Panc1 (cell line): Measurements from ENCODE around the gene SFPQ.

Experiments used
- POLR2AphosphoS5 ChIP-seq: IDR thresholded peaks from 2 replicates; pipeline ENCODE4 v1.6.1; 2012; ENCODE audit warnings: mild to moderate bottlenecking, low read depth, low read length, moderate library complexity
- SIN3A ChIP-seq: IDR thresholded peaks from 2 replicates; pipeline ENCODE4 v1.6.1; 2012; ENCODE audit warnings: low read depth, mild to moderate bottlenecking, low read length, moderate library complexity, borderline replicate concordance; ENCODE audit not compliant: insufficient read depth
- TCF7L2 ChIP-seq: IDR thresholded peaks from 2 replicates; pipeline ENCODE4 v1.6.1; 2011; ENCODE audit warnings: mild to moderate bottlenecking, low read depth, low read length, inconsistent platforms
- TF ChIP-seq, protein P1 (sequence below): fragments of 450-650 bp; IDR thresholded peaks from 2 replicates; pipeline ENCODE4 v1.5.1; 2017; ENCODE audit warnings: mild to moderate bottlenecking
- TF ChIP-seq, protein P2 (sequence below), 2 experiments: IDR thresholded peaks; 2 replicates each; pipeline ENCODE4 v1.6.1; 2011 to 2012; ENCODE audit warnings: low read depth in 2 of 2, control low read depth in 1 of 2, low read length in 1 of 2, mild to moderate bottlenecking in 1 of 2, moderate library complexity in 1 of 2; ENCODE audit not compliant: insufficient read depth in 1 of 2

DNA sequence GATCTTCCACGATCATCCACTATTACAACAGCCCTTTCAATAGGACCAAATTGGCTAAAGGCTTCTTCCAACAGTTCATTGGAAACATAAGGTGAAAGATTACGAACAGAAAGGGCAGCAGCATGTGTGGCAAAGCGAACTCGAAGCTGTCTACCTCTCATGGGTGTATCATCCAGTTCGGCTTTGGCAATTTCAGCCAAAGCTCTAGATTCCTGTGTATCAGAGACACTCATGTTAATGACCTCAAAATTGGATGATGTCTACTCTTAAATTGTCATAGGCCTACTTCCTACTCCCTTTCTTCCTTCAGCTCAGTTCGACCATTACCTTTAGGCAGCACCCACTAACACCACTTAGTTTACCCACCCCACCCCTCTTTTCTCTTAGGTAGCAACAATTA, 2.2 kb downstream of the SFPQ start:
- TF ChIP-seq, protein P1, sequence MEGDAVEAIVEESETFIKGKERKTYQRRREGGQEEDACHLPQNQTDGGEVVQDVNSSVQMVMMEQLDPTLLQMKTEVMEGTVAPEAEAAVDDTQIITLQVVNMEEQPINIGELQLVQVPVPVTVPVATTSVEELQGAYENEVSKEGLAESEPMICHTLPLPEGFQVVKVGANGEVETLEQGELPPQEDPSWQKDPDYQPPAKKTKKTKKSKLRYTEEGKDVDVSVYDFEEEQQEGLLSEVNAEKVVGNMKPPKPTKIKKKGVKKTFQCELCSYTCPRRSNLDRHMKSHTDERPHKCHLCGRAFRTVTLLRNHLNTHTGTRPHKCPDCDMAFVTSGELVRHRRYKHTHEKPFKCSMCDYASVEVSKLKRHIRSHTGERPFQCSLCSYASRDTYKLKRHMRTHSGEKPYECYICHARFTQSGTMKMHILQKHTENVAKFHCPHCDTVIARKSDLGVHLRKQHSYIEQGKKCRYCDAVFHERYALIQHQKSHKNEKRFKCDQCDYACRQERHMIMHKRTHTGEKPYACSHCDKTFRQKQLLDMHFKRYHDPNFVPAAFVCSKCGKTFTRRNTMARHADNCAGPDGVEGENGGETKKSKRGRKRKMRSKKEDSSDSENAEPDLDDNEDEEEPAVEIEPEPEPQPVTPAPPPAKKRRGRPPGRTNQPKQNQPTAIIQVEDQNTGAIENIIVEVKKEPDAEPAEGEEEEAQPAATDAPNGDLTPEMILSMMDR, result no peak
- no peak for TF ChIP-seq TCF7L2
- TF ChIP-seq, protein P2, sequence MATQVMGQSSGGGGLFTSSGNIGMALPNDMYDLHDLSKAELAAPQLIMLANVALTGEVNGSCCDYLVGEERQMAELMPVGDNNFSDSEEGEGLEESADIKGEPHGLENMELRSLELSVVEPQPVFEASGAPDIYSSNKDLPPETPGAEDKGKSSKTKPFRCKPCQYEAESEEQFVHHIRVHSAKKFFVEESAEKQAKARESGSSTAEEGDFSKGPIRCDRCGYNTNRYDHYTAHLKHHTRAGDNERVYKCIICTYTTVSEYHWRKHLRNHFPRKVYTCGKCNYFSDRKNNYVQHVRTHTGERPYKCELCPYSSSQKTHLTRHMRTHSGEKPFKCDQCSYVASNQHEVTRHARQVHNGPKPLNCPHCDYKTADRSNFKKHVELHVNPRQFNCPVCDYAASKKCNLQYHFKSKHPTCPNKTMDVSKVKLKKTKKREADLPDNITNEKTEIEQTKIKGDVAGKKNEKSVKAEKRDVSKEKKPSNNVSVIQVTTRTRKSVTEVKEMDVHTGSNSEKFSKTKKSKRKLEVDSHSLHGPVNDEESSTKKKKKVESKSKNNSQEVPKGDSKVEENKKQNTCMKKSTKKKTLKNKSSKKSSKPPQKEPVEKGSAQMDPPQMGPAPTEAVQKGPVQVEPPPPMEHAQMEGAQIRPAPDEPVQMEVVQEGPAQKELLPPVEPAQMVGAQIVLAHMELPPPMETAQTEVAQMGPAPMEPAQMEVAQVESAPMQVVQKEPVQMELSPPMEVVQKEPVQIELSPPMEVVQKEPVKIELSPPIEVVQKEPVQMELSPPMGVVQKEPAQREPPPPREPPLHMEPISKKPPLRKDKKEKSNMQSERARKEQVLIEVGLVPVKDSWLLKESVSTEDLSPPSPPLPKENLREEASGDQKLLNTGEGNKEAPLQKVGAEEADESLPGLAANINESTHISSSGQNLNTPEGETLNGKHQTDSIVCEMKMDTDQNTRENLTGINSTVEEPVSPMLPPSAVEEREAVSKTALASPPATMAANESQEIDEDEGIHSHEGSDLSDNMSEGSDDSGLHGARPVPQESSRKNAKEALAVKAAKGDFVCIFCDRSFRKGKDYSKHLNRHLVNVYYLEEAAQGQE (IDR thresholded peaks at IDR 0.05; ENCODE audit: insufficient read depth in 1 of 2, low read depth in 2 of 2, low read length in 1 of 2), result no peak
- TF ChIP-seq SIN3A, result no peak
- no peak for TF ChIP-seq POLR2AphosphoS5
